Activated CD4-positive, CD25-positive, alpha-beta regulatory T cell treated with anti-CD3 and anti-CD28 coated beads, Interleukin-2, amount 50 U/mL, for 16 hours (primary cell): ENCODE results near the gene COMTD1.
A peak's percentile ranks its signal among the peaks of the same experiment; 100 is the strongest.

Experiments used
- DNase-seq: peaks from one replicate; pipeline ENCODE4 v3.0.0-alpha.2; 2020; ENCODE audit warnings: low read depth, low spot score

COMTD1 gene

GRCh38 chr10:75235375-75236177 lies at the start of gene COMTD1:
Gene COMTD1, minus strand, starts transcription at chr10:75235957. Its CDS starts 29 bp downstream, at chr10:75235928.
- peak; percentile 87 for DNase-seq

- no peak for DNase-seq
Measured at GRCh38 chr10:75283671-75284470, 48.1 kb upstream of the COMTD1 start.

- no peak for DNase-seq
Measured at GRCh38 chr10:75283078-75283670, 47.4 kb upstream of the COMTD1 start.

DNA sequence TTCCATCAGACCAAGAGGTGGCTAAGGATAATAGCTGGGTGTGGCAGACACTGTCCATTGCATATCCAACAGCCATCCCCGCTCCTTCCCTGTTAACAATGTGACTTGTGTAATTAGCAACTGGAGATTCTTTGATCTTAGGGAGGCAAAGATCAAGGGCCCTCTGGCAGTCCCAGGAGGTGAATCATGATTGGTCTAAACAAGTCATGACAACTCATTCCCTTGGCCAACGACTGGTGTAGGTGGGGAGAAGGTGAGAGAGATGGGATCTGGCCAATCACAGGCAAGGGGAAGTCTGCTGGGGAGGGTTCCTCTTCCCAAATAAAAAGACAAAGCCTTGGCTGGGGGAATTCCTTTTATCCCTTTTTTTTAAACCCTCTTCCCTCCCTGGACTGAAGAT lies 46.2 kb upstream of the COMTD1 start:
- DNase-seq = no peak

DNA sequence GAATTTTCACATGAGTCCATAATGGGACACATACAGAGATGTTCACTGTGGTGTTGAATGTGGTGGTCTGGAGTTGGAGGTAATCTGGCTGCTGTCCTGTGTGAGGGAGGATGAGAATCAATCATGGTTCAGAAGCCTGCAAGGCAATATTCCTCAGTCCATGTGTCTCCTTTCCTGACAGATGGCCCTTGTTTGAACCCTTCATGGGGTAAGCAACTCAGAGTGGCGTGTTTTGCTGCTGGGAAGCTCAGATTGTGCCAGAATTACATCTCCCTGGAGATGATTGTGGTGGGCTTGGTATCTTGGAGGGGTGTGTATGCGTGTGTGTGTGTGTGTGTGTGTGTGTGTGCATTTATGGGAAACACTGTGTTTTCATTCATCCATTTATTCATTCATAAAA lies 44.5 kb upstream of the COMTD1 start:
- DNase-seq = no peak

- DNase-seq = no peak
Measured at GRCh38 chr10:75276069-75276872, 40.5 kb upstream of the COMTD1 start.

DNA sequence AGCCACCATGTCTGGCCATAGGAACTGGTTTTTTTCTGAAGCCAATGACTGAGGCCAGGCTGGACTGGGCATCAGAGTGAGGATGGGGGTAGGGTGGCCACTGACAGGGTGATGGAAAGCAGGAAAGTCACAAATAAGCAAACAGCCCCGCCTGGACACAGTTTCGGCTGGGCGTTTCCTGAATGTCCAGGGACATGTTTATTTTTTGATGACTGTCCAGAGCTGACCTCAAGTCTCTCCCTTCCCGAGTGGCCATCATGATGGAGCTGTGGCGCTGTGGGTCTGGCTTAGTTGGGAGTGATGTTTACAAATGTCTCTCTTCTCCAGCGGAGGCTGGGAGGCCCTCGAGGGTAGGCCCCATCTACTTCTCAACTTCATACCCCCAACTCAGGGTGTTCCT lies 37.1 kb upstream of the COMTD1 start:
- no peak for DNase-seq

GRCh38 chr10:75272094-75272493 lies 36.3 kb upstream of the COMTD1 start:
- no peak for DNase-seq

DNA sequence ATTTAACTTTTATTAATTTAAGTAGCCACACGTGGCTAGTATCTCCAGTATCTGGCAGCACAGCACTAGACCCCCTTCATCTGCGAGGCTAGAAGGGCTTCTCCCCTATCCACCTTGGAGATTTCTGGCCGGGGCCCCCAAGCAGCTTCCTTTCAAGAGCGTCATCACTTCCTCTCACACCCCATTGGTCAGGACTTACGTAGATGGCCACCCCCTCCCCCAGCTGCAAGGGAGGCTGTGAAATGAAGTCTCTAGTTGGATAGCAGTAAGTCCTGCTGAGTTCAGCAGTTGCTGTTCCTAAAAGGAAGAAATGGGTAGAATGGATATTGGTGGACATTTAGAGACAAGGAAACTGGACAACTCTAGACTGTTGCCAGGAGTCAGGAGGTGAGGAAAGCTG lies 33.8 kb upstream of the COMTD1 start:
- DNase-seq = no peak

- no peak for DNase-seq
Measured at GRCh38 chr10:75266945-75267344, 31.2 kb upstream of the COMTD1 start.

- no peak for DNase-seq
Measured at GRCh38 chr10:75265856-75266255, 30.1 kb upstream of the COMTD1 start.

DNA sequence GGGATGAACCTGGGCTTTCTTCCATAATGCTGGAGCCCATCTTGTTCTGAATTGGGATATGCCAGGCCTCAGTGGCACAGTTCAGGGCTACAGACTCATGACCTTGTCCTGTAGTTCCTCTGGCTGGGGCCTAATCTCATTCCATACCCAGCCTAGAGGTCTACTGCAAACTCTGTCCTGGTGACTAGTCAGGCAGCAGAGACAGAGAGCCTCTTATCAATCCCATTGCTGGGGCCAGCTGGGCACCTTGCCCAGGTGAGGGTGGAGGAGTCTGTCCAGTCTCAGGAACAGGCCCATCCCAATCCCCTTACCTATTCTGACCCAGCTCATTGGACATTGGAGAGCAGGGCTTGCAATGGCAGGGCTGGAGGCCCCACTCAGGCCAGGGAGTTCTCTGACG lies 28.0 kb upstream of the COMTD1 start:
- DNase-seq = no peak

DNA sequence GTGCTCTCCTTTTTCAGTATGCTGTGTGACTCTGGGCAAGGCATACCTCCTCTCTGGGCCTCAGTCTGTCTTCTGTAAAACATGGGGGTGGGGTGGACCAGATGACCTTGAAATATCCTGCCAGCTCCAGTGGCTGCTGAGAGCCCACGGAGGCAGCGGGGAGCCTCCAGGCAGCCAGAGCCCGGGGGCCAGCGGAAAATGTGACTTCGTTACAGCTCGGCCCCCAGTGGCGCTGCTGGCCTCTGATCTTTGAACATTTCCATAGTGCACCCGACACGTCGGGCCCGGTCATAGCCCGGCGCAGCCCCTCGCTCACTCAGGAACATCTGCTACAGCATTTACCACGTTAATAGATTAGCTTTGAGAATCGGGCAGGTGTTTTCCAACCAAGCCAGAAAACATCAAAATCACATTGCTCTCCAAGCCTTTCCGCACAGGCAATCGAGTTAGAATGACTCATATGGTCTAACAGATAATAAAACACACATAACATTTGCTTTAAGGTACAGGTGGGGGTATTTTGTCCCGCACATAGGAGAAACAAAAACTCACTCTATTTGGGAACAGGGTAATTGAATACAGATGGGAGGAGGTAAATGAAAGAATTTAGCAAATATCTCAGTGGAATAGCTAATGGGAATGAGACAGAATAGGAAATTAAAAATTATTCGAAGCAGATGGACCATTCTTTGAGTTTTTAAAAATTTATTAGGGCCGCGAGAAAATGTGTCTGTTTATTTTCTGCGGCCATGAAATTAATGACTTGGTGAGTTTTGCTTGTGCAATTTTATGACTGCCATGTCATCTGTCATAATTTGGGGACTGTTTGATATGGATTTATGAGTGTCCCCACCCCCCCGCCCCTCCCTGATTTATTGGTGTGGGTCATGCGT lies 26.3 kb upstream of the COMTD1 start:
- no peak for DNase-seq

GRCh38 chr10:75260990-75261389 lies 25.2 kb upstream of the COMTD1 start:
- DNase-seq = no peak

GRCh38 chr10:75254739-75255138 lies 19.0 kb upstream of the COMTD1 start:
- no peak for DNase-seq

DNA sequence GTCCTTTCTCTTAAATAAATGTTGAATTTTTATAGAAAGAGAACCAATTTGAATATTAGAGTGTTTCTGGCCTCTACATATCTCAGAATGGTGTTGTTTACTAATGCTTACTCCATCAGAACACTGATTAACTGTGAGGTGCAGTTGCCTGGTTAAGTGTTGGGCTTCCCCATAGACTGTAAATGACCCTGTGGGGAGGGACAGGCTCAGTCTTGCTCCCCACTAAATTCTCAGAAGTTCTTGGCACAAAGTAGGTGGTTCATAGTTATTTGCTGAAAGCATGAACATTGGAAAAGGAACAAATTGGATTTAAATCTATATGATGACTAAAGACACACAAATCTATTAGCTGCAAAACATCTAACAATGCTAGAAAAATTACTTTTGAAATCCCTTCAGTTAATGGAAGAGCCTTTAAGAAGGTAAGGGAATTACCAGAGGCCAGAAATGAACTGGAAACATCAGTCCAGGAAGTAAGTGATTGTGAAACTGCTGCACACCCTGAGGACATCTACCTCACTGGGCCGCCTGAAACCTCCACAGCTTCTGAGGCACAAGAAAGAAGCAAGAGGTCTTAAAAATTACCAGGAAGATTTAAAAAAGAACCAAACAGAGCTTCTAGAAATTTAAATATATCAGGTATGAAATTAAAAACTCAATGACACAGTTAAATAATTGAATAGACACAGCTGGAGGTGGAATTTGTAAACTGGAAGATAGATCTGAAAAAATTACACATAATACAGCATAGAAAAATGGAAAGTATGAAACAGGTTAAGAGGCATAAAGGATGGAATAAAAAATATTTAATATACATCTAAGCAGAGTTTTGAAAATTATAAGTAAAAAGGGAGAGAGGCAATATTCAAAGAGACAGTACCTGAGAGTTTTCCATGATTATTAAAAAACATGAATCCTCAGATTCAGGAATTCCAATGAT lies 17.8 kb upstream of the COMTD1 start:
- DNase-seq = no peak

GRCh38 chr10:75250934-75251333 lies 15.2 kb upstream of the COMTD1 start:
- DNase-seq = no peak

DNA sequence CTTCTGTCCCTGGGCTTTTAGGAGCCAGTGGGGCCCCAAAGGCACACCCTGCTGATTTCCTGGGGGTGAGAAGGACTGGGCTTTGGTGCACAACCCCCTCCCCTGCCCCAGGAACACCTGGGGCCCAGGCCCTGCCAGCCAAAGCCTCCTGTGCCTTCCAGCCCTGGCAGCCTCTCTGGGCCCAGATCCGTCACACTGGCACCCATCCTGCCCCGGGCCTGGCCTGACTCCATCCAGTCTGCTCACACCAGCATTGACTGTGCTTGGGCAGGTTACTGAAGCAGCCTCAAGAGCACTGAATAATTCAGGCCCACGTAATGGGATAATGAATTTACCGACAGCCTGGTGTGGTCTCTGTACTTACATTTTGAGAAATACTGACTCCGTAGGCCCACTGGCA lies 12.0 kb upstream of the COMTD1 start:
- DNase-seq = no peak

- no peak for DNase-seq
Measured at GRCh38 chr10:75246506-75246905, 10.7 kb upstream of the COMTD1 start.
